ENCODE results near the gene GLDC.

DNA sequence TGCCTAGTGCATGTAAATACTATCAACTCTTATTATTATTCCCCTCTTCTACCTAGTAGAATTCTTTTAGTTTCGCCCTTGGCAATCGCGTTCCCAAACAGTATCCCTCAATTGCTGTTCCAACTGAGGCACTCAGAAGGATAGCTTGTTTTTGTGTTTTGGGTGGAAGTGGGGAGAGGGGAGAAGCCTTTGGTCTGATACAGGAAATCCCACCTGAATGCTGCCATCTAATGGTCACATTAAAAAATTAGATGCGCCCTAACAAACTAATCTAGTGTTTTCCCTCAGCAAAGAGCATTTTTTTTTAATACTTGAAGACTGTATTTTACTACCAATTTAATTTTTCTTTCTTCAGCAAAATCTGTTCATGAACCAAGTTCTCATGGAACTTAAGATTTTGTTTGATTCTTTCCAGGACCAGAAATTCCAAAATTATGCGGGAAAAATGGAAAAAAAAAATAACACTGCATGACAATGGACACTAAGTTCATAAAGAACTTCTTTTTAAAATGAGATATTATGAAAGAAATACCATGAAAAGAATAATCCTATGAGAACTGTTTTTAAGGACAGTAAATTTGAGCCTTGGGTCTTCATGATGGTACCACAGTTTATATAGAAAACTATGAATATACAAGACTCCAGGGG is 22.2 kb upstream of the GLDC start:
- TF ChIP-seq YY1 (IDR thresholded peaks at IDR 0.05; ENCODE audit: insufficient read depth, insufficient read length) (no peak), ZNF274 (IDR thresholded peaks at IDR 0.05; ENCODE audit: low read depth, low read length) (no peak)

Measured in NT2/D1 (cell line).